Lower leg skin (tissue), 4 donors: Measurements from ENCODE around the gene HIGD1C. TPM values are rescaled to one million over a fixed set of nuclear protein-coding genes. Genes with fewer than 3 reads are reported as not detected.

Experiments
- DNase-seq, 2 donors: peaks; one replicate each; pipeline ENCODE4 v3.0.0-alpha.2; 2019; ENCODE audit warnings: low spot score in 2 of 2
- H3K4me3 ChIP-seq: fragments of 200-600 bp; sonication (generic); 2 replicates; pipeline ENCODE4 v1.5.1; 2017; ENCODE audit warnings: mild to moderate bottlenecking, low read depth; ENCODE audit not compliant: poor library complexity, severe bottlenecking
- CTCF ChIP-seq, 3 donors: fragments of 450-650 bp; IDR thresholded peaks; one replicate each; pipeline ENCODE4 v1.5.1; 2016; ENCODE audit warnings: antibody characterized with exemption in 3 of 3, mild to moderate bottlenecking in 3 of 3, moderate library complexity in 2 of 3
- POLR2A ChIP-seq, 2 donors: fragments of 450-650 bp; IDR thresholded peaks; one replicate each; pipeline ENCODE4 v1.6.1; 2016 to 2017; ENCODE audit warnings: antibody characterized with exemption in 2 of 2, mild to moderate bottlenecking in 1 of 2, moderate library complexity in 1 of 2
- WGBS, 2 donors: methylation state at CpG; one replicate each; pipeline ENCODE4 v1.1.5; 2018; 5-methylcytosine and 5-hydroxymethylcytosine counted together
- intact Hi-C: fragments of 100-400 bp; cut with DNase I; formaldehyde crosslinking; loops from one replicate; pipeline ENCODE4 v1.15.0; 2023; ENCODE audit warnings: low total_unique reads
- total RNA-seq, 4 donors: library from RNA; depleted of rRNA; stranded (reverse); fragments of >200 nt; gene quantifications; one replicate each; pipeline ENCODE4 v1.1.0, GENCODE V29; 2016

The HIGD1C gene
- total RNA-seq, 4 donors from 2014 or later, result not detected

DNA sequence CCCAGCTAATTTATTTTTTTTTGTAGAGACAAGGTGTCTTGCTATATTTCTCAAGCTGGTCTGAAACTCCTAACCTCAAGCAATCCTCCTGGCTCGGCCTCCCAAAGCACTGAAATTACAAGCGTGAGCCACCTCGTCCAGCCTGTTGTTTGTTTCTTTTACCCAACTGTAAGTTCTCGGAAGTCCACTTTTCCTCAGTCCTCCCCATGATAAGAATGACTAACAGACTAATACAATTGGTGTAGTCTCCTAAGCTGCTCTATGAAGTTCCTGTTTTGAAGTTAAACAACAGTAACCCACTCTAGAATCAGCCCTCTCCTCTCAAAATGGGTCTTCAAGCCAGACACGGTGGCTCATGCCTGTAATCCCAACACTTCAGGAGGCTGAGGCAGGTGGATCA, 36.5 kb downstream of the HIGD1C start:
- TF ChIP-seq CTCF (IDR thresholded peaks at IDR 0.05) (no peak), POLR2A (IDR thresholded peaks at IDR 0.05) (no peak)
- WGBS, 2 donors, result 96% methylated on average over 5 of the region's 5 CpGs
- H3K4me3 ChIP-seq, result no peak overlapping the region
- intact Hi-C loops, result loop anchor here (5.0 kb wide), 1 partner anchor 162 kb away; no protein-coding TSS in a partner anchor
- no peak for DNase-seq

DNA sequence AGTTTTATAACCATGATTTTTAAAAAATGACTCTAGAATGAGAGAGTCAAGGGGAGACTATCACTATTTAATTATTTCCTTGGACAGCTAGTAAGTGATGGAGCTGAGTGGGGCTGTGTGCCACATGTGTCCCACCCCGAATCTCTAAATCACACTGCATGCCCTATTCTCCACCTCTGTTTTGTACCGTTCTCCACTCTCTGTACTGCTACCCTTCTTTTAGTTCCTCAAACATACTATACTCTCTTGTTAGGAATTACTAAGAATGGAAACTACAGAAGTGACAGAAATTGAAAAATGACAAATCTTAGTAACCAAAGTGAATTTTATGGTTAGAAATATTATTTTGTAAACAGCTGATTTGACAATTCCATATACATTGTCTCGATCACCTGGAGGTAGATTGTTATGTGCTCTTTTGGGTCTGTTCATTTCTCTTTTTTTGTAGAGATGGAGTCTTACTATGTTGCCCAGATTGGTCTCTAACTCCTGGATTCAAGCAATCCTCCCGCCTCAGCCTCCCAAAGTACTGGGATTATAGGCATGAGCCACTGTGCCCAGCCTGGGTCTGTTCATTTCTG, 37.9 kb downstream of the HIGD1C start:
- no peak for TF ChIP-seq POLR2A (IDR thresholded peaks at IDR 0.05)
- no peak for TF ChIP-seq CTCF (IDR thresholded peaks at IDR 0.05)
- intact Hi-C loops, result no loop called here
- no peak overlapping the region for H3K4me3 ChIP-seq
- 82 to 88% methylated on average over 4 of the region's 4 CpGs for WGBS, 2 donors
- DNase-seq, result no peak

- H3K4me3 ChIP-seq, result no peak overlapping the region
- intact Hi-C loops, result no loop called here
- DNase-seq, result no peak
- TF ChIP-seq CTCF (IDR thresholded peaks at IDR 0.05) (no peak), POLR2A (IDR thresholded peaks at IDR 0.05) (no peak)
- WGBS, 2 donors, result 87 to 88% methylated on average over 3 of the region's 3 CpGs
These were observed 38.4 kb downstream of the HIGD1C start for GRCh38 chr12:50990791-50991190.

- H3K4me3 ChIP-seq, result no peak overlapping the region
- TF ChIP-seq CTCF (IDR thresholded peaks at IDR 0.05), result no peak
- TF ChIP-seq POLR2A (IDR thresholded peaks at IDR 0.05), result no peak
- no peak for DNase-seq
- 77 to 79% methylated on average over 6 of the region's 6 CpGs for WGBS, 2 donors
- intact Hi-C loops, result no loop called here
These were observed 38.9 kb downstream of the HIGD1C start for GRCh38 chr12:50991291-50991690.

DNA sequence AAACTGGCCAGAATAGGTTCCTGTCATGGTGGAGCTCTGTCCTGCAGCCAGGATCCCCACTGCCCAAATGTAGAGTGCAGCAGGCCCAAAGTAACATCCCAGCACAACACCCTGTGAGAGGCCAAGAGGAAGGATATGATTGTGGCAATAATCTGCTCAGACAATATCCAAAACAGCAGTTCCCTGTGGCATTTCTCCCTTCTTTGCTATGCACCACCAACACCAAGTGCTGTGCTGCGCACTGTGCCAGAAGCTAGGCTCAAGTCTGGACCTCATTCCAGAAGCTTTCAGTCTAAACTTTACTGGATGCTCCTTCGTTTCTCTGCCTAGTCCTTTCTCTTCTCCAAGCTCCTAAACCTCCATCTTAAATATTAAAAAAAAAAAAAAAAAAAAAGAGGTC, 40.5 kb downstream of the HIGD1C start:
- intact Hi-C loops, result no loop called here
- H3K4me3 ChIP-seq, result no peak overlapping the region
- DNase-seq, result no peak
- 29 to 35% methylated on average over 2 of the region's 2 CpGs for WGBS, 2 donors
- no peak for TF ChIP-seq CTCF (IDR thresholded peaks at IDR 0.05)
- no peak for TF ChIP-seq POLR2A (IDR thresholded peaks at IDR 0.05)

DNA sequence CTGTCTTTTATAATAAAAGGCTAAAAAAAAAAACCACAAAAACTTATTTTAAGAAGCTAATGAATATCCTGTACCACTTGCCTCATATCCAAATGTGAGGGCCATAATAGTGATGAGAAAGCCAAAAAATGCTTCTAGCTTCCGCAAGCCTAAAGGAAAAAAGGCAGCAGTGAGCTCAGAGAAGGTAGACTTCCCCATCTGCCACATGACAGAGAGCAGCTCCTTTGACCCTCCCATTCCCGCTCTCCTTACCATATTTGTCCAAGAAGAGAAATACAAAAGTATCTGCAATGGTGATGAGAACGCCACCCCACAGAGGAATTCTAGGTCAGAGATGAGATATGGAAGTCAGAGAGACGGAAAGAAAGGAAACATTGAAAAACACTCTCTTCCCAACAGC, 46.7 kb downstream of the HIGD1C start:
- no peak overlapping the region for H3K4me3 ChIP-seq
- DNase-seq, result no peak
- 75% methylated on average over 4 of the region's 4 CpGs for WGBS, 2 donors
- intact Hi-C loops, result no loop called here
- TF ChIP-seq CTCF (IDR thresholded peaks at IDR 0.05) (no peak), POLR2A (IDR thresholded peaks at IDR 0.05) (no peak)
